HCT116 (cell line): ENCODE measurements around the gene ERGIC3. TPM values are rescaled to one million over a fixed set of nuclear protein-coding genes. Genes with fewer than 3 reads are reported as not detected.

Experiments used
- ATAC-seq: fragments of 200-7000 bp; cut with Tn5 transposase; 2 replicates; pipeline ENCODE4 v1.9.1; 2020; ENCODE audit warnings: mild to moderate bottlenecking, moderate library complexity
- BruUV-seq: library from RNA; stranded (reverse); fragments of 400-500 nt; replicated peaks from 2 replicates; lab custom pipeline; 2021; lab: Mats Ljungman, UMichigan
- CTCF ChIA-PET: fragments of 300-600 bp; sonication (Branson Sonifier 250); formaldehyde crosslinking; loops from one replicate; lab custom pipeline; 2021; ENCODE audit warnings: antibody characterized with exemption; lab: Charles Lee
- POLR2A ChIA-PET: fragments of 300-600, 350-600 bp; sonication (Branson Sonifier 250); formaldehyde crosslinking; loops from one replicate; lab custom pipeline; 2021; ENCODE audit warnings: antibody characterized with exemption; lab: Charles Lee
- RAD21 ChIA-PET, 2 experiments: fragments of 300-600 bp; sonication (Branson Sonifier 250); formaldehyde crosslinking; loops; one replicate each; lab custom pipeline; 2023; ENCODE audit warnings: low total read pairs in 2 of 2; ENCODE audit not compliant: uncharacterized antibody in 2 of 2, unreplicated experiment in 2 of 2, low non-redundant PET in 1 of 2; lab: Charles Lee
- DNase-seq: peaks from one replicate; pipeline ENCODE4 v3.0.0-alpha.2; 2010; ENCODE audit warnings: low read depth, low spot score
- H2AFZ ChIP-seq: fragments of 200-600 bp; shearing (Covaris generic), sonication (generic); 2 replicates; pipeline ENCODE4 v1.6.1; 2017; ENCODE audit warnings: low read depth, mixed run types, mixed read lengths, antibody characterized with exemption, low read length; ENCODE audit not compliant: poor library complexity, severe bottlenecking
- H3K27ac ChIP-seq: 2 replicates; pipeline ENCODE4 v1.5.1; 2012; ENCODE audit warnings: low read depth, low read length
- H3K27me3 ChIP-seq: fragments of 200-600 bp; sonication (generic); 2 replicates; pipeline ENCODE4 v1.6.1; 2016; ENCODE audit warnings: mixed run types, low read length, mixed read lengths; ENCODE audit not compliant: insufficient read depth
- H3K36me3 ChIP-seq, 2 experiments: fragments of 200-500 bp in 1 of 2; fragments of 200-600 bp in 1 of 2; sonication (Bioruptor generic) in 1 of 2; sonication (generic) in 1 of 2; 2 replicates each; pipeline versions ENCODE4 v1.5.1 to v1.6.1; 2014 to 2016; ENCODE audit warnings: low read length in 2 of 2, inconsistent platforms in 1 of 2, mixed read lengths in 1 of 2, mixed run types in 1 of 2; ENCODE audit not compliant: insufficient read depth in 2 of 2, control insufficient read depth in 1 of 2
- H3K4me1 ChIP-seq, 2 experiments: fragments of 200-600 bp in 1 of 2; sonication (generic) in 1 of 2; 2 replicates each; pipeline versions ENCODE4 v1.5.1 to v1.6.1; 2012 to 2017; ENCODE audit warnings: low read length in 2 of 2, inconsistent platforms in 1 of 2, mild to moderate bottlenecking in 1 of 2, mixed read lengths in 1 of 2, mixed run types in 1 of 2, moderate library complexity in 1 of 2; ENCODE audit not compliant: insufficient read depth in 2 of 2, control insufficient read depth in 1 of 2
- H3K4me2 ChIP-seq: fragments of 200-600 bp; sonication (generic); 2 replicates; pipeline ENCODE4 v1.6.1; 2017; ENCODE audit warnings: mixed run types, low read length, mixed read lengths
- H3K4me3 ChIP-seq, 2 experiments: fragments of 200-600 bp in 1 of 2; sonication (generic) in 1 of 2; replicated peaks in 1 of 2; 2 replicates each; pipeline ENCODE4 v1.5.1; 2011 to 2016; ENCODE audit warnings: low read length in 2 of 2, control low read depth in 1 of 2, low read depth in 1 of 2, mild to moderate bottlenecking in 1 of 2, mixed read lengths in 1 of 2, mixed run types in 1 of 2
- H3K79me2 ChIP-seq: fragments of 200-600 bp; sonication (generic); 2 replicates; pipeline ENCODE4 v1.6.1; 2017; ENCODE audit warnings: mild to moderate bottlenecking, mixed run types, low read length, moderate library complexity, mixed read lengths; ENCODE audit not compliant: insufficient read depth
- H3K9ac ChIP-seq: fragments of 200-600 bp; sonication (generic); 2 replicates; pipeline ENCODE4 v1.6.1; 2016; ENCODE audit warnings: low read length, mixed read lengths
- H3K9me2 ChIP-seq: fragments of 200-600 bp; sonication (generic), shearing (Covaris generic); 2 replicates; pipeline ENCODE4 v1.6.1; 2017; ENCODE audit warnings: mixed run types, mild to moderate bottlenecking, moderate library complexity; ENCODE audit not compliant: insufficient read depth
- H3K9me3 ChIP-seq, 2 experiments: fragments of 200-500 bp in 1 of 2; fragments of 200-600 bp in 1 of 2; sonication (Bioruptor generic) in 1 of 2; sonication (generic) in 1 of 2; 2 replicates each; pipeline ENCODE4 v1.6.1; 2014 to 2017; ENCODE audit warnings: low read length in 2 of 2, mixed read lengths in 2 of 2, inconsistent platforms in 1 of 2, low read depth in 1 of 2, mild to moderate bottlenecking in 1 of 2, mixed run types in 1 of 2, moderate library complexity in 1 of 2; ENCODE audit not compliant: control insufficient read depth in 1 of 2, insufficient read depth in 1 of 2
- H4K20me1 ChIP-seq: fragments of 200-600 bp; sonication (generic), shearing (Covaris generic); 2 replicates; pipeline ENCODE4 v1.6.1; 2017; ENCODE audit warnings: mixed run types, mild to moderate bottlenecking, moderate library complexity; ENCODE audit not compliant: insufficient read depth
- CBX3 ChIP-seq: IDR thresholded peaks from 2 replicates; pipeline ENCODE4 v1.6.1; 2012; ENCODE audit warnings: low read depth
- CTCF ChIP-seq, 3 experiments: fragments of 200-600 bp in 1 of 3; sonication (generic) in 1 of 3; IDR thresholded peaks in 2 of 3; conservative IDR thresholded peaks in 1 of 3; 2 replicates each; pipeline ENCODE4 v1.5.1; 2012 to 2017; ENCODE audit warnings: low read depth in 2 of 3, low read length in 2 of 3, antibody characterized with exemption in 1 of 3, borderline replicate concordance in 1 of 3, control low read depth in 1 of 3, mild to moderate bottlenecking in 1 of 3, mixed read lengths in 1 of 3, mixed run types in 1 of 3, moderate library complexity in 1 of 3; ENCODE audit not compliant: insufficient read depth in 1 of 3
- ELF1 ChIP-seq: IDR thresholded peaks from 2 replicates; pipeline ENCODE4 v1.6.1; 2012; ENCODE audit warnings: low read depth, borderline replicate concordance
- FOSL1 ChIP-seq: IDR thresholded peaks from 2 replicates; pipeline ENCODE4 v1.6.1; 2012; ENCODE audit warnings: low read depth
- POLR2AphosphoS5 ChIP-seq: IDR thresholded peaks from 2 replicates; pipeline ENCODE4 v1.6.1; 2011; ENCODE audit warnings: mild to moderate bottlenecking, low read depth, low read length, moderate library complexity
- RAD21 ChIP-seq: IDR thresholded peaks from 2 replicates; pipeline ENCODE4 v1.6.1; 2012; ENCODE audit warnings: low read depth, mild to moderate bottlenecking
- SP1 ChIP-seq: IDR thresholded peaks from 2 replicates; pipeline ENCODE4 v1.6.1; 2012; ENCODE audit warnings: low read depth
- SRF ChIP-seq: IDR thresholded peaks from 2 replicates; pipeline ENCODE4 v1.6.1; 2012; ENCODE audit warnings: low read depth
- ZFX ChIP-seq: fragments of 450-650 bp; IDR thresholded peaks from 2 replicates; pipeline ENCODE4 v1.6.1; 2017
- ZNF274 ChIP-seq: fragments of 200-500 bp; sonication (Bioruptor generic); IDR thresholded peaks from 2 replicates; pipeline ENCODE4 v1.6.1; 2014; ENCODE audit warnings: mild to moderate bottlenecking, low read depth, low read length, inconsistent platforms
- intact Hi-C: fragments of 100-400 bp; cut with micrococcal nuclease; formaldehyde crosslinking; loops from 2 replicates; pipeline ENCODE4 v1.10.0; 2022
- total RNA-seq: library from RNA; stranded (reverse); gene quantifications from one replicate; pipeline ENCODE4 v1.2.1, GENCODE V29; 2021; ENCODE audit not compliant: unreplicated experiment
- TF ChIP-seq, protein P1 (sequence below): IDR thresholded peaks from 2 replicates; pipeline ENCODE4 v1.6.1; 2011; ENCODE audit warnings: mild to moderate bottlenecking, low read length, moderate library complexity; ENCODE audit not compliant: insufficient replicate concordance; ENCODE audit errors: extremely low read depth
- TF ChIP-seq, protein P2 (sequence below): IDR thresholded peaks from 2 replicates; pipeline ENCODE4 v1.6.1; 2012; ENCODE audit warnings: low read depth
- TF ChIP-seq, protein P3 (sequence below): IDR thresholded peaks from 2 replicates; pipeline ENCODE4 v1.6.1; 2012

Gene ERGIC3
- total RNA-seq, 1 experiment from 2014 or later, result 229 TPM

GRCh38 chr20:35563834-35564233, 22.0 kb downstream of the ERGIC3 start:
- Histone ChIP-seq H3K27me3 (no peaks in the 10 kb centered on the region), H2AFZ (no peak overlapping the region), H3K36me3 (no peaks in the 10 kb centered on the region), H3K4me3 (no peak overlapping the region), H3K4me1 (peaks cover 0 to 7% of the 10 kb centered on the region in 2 experiments; a peak in 2 of 4 replicates), H3K4me2 (no peak overlapping the region), H3K79me2 (no peaks in the 10 kb centered on the region), H3K9ac (no peak overlapping the region), H4K20me1 (no peaks in the 10 kb centered on the region), H3K9me3 (no peaks in the 10 kb centered on the region), H3K9me2 (no peaks in the 10 kb centered on the region), H3K27ac (no peak overlapping the region)
- ChIA-PET POLR2A (no interaction called here), CTCF (no interaction called here), RAD21 (no interaction called here)
- DNase-seq, result no peak
- no TSS peak for BruUV-seq
- TF ChIP-seq, protein P1, sequence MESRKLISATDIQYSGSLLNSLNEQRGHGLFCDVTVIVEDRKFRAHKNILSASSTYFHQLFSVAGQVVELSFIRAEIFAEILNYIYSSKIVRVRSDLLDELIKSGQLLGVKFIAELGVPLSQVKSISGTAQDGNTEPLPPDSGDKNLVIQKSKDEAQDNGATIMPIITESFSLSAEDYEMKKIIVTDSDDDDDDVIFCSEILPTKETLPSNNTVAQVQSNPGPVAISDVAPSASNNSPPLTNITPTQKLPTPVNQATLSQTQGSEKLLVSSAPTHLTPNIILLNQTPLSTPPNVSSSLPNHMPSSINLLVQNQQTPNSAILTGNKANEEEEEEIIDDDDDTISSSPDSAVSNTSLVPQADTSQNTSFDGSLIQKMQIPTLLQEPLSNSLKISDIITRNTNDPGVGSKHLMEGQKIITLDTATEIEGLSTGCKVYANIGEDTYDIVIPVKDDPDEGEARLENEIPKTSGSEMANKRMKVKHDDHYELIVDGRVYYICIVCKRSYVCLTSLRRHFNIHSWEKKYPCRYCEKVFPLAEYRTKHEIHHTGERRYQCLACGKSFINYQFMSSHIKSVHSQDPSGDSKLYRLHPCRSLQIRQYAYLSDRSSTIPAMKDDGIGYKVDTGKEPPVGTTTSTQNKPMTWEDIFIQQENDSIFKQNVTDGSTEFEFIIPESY, result no peak
- TF ChIP-seq RAD21 (no peak), POLR2AphosphoS5 (no peak), ZNF274 (no peak), ZFX (no peak), CBX3 (no peak), CTCF (IDR thresholded peaks at IDR 0.05 in 2 of 3, conservative IDR thresholded peaks at IDR 0.05 in 1 of 3; ENCODE audit: borderline replicate concordance in 1 of 3, insufficient read depth in 1 of 3, low read depth in 2 of 3, low read length in 2 of 3) (no peak), SRF (no peak), SP1 (no peak), ELF1 (no peak), FOSL1 (no peak)
- TF ChIP-seq, protein P2, sequence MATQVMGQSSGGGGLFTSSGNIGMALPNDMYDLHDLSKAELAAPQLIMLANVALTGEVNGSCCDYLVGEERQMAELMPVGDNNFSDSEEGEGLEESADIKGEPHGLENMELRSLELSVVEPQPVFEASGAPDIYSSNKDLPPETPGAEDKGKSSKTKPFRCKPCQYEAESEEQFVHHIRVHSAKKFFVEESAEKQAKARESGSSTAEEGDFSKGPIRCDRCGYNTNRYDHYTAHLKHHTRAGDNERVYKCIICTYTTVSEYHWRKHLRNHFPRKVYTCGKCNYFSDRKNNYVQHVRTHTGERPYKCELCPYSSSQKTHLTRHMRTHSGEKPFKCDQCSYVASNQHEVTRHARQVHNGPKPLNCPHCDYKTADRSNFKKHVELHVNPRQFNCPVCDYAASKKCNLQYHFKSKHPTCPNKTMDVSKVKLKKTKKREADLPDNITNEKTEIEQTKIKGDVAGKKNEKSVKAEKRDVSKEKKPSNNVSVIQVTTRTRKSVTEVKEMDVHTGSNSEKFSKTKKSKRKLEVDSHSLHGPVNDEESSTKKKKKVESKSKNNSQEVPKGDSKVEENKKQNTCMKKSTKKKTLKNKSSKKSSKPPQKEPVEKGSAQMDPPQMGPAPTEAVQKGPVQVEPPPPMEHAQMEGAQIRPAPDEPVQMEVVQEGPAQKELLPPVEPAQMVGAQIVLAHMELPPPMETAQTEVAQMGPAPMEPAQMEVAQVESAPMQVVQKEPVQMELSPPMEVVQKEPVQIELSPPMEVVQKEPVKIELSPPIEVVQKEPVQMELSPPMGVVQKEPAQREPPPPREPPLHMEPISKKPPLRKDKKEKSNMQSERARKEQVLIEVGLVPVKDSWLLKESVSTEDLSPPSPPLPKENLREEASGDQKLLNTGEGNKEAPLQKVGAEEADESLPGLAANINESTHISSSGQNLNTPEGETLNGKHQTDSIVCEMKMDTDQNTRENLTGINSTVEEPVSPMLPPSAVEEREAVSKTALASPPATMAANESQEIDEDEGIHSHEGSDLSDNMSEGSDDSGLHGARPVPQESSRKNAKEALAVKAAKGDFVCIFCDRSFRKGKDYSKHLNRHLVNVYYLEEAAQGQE, result no peak
- TF ChIP-seq, protein P3, sequence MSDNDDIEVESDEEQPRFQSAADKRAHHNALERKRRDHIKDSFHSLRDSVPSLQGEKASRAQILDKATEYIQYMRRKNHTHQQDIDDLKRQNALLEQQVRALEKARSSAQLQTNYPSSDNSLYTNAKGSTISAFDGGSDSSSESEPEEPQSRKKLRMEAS, result no peak
- intact Hi-C loops, result no loop called here
- ATAC-seq, result no peak
